Tibial nerve (tissue), 4 donors: ENCODE data around the gene CSNK2A1. TPM values are rescaled to one million over a fixed set of nuclear protein-coding genes. Genes with fewer than 3 reads are reported as not detected.
A peak's percentile ranks its signal among the peaks of the same experiment; 100 is the strongest.

Experiments
- DNase-seq, 2 donors: peaks; one replicate each; pipeline ENCODE4 v3.0.0-alpha.2; 2019; ENCODE audit warnings: low spot score in 2 of 2
- H3K27ac ChIP-seq, 4 donors: fragments of 200-600 bp; sonication (generic) in 3 of 4; one replicate each; pipeline ENCODE4 v1.5.1; 2017 to 2019; ENCODE audit warnings: mild to moderate bottlenecking in 1 of 4
- H3K27me3 ChIP-seq, 2 donors: fragments of 200-600 bp; sonication (generic) in 1 of 2; one replicate each; pipeline versions ENCODE4 v1.5.1 to v1.6.0; 2017 to 2019
- H3K36me3 ChIP-seq, 3 donors: fragments of 200-600 bp; sonication (generic); one replicate each; pipeline ENCODE4 v1.5.1; 2018 to 2019
- H3K4me1 ChIP-seq, 4 donors: fragments of 200-600 bp; sonication (generic) in 3 of 4; one replicate each; pipeline ENCODE4 v1.5.1; 2017 to 2019
- H3K4me3 ChIP-seq, 4 donors: fragments of 200-600 bp; sonication (generic) in 3 of 4; one replicate each; pipeline ENCODE4 v1.5.1; 2017 to 2019; ENCODE audit warnings: mild to moderate bottlenecking in 1 of 4, moderate library complexity in 1 of 4
- H3K9me3 ChIP-seq, 4 donors: fragments of 200-600 bp; sonication (generic) in 3 of 4; one replicate each; pipeline ENCODE4 v1.5.1; 2017 to 2019
- CTCF ChIP-seq, 5 experiments: fragments of 200-600 bp in 3 of 5; fragments of 450-650 bp in 2 of 5; sonication (generic) in 3 of 5; IDR thresholded peaks; one replicate each; pipeline ENCODE4 v1.5.1; 2016 to 2019; ENCODE audit warnings: antibody characterized with exemption in 5 of 5, mild to moderate bottlenecking in 3 of 5, moderate library complexity in 2 of 5
- EP300 ChIP-seq, 2 donors: sonication (generic); formaldehyde crosslinking; IDR thresholded peaks; one replicate each; pipeline ENCODE4 v1.6.1; 2017; ENCODE audit warnings: antibody characterized with exemption in 2 of 2, mild to moderate bottlenecking in 1 of 2
- POLR2A ChIP-seq, 2 donors: fragments of 450-650 bp; IDR thresholded peaks; one replicate each; pipeline ENCODE4 v1.6.1; 2017; ENCODE audit warnings: antibody characterized with exemption in 2 of 2, mild to moderate bottlenecking in 2 of 2, moderate library complexity in 2 of 2
- WGBS, 2 donors: methylation state at CpG; one replicate each; pipeline ENCODE4 v1.1.5; 2018; 5-methylcytosine and 5-hydroxymethylcytosine counted together
- total RNA-seq, 4 donors: library from RNA; depleted of rRNA; stranded (reverse); fragments of >200 nt; gene quantifications; one replicate each; pipeline ENCODE4 v1.1.0, GENCODE V29; 2016

The CSNK2A1 gene
- total RNA-seq, 4 donors from 2014 or later, result 60.7 to 73.0 (median 64.1) TPM

GRCh38 chr20:469746-470490, 73.7 kb downstream of the CSNK2A1 start:
- WGBS, 2 donors, result 70 to 90% methylated on average over 8 of the region's 8 CpGs
- Histone ChIP-seq H3K4me3 (no peak overlapping the region), H3K36me3 (peaks cover 0 to 6% (median 0%) of the 10 kb centered on the region in 3 donors), H3K27ac (no peak overlapping the region), H3K9me3 (no peaks in the 10 kb centered on the region), H3K4me1 (no peaks in the 10 kb centered on the region), H3K27me3 (no peaks in the 10 kb centered on the region)
- DNase-seq, result no peak
- TF ChIP-seq POLR2A (IDR thresholded peaks at IDR 0.05) (no peak), EP300 (IDR thresholded peaks at IDR 0.05) (no peak), CTCF (IDR thresholded peaks at IDR 0.05) (no peak)

DNA sequence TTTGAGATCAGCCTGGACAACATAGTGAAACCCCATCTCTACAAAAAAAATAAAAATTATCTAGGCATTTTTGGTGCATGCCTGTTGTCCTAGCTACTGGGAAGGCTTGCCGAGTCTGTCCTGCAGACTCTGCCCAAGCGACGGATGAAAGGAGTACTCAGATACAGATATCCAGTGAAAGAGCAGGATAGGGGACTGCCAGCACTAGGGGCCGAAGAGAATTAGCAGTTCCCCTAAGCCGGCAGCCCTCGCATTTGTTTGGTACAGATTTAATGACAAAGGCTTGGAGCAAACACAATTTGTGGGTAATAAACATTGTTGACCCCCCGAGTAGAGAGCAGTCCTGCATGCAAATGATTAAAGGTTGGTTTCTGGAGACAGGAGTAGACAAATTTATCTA, 75.8 kb downstream of the CSNK2A1 start:
- no peak overlapping the region for H3K4me3 ChIP-seq
- WGBS, 2 donors, result 90 to 91% methylated on average over 7 of the region's 7 CpGs

DNA sequence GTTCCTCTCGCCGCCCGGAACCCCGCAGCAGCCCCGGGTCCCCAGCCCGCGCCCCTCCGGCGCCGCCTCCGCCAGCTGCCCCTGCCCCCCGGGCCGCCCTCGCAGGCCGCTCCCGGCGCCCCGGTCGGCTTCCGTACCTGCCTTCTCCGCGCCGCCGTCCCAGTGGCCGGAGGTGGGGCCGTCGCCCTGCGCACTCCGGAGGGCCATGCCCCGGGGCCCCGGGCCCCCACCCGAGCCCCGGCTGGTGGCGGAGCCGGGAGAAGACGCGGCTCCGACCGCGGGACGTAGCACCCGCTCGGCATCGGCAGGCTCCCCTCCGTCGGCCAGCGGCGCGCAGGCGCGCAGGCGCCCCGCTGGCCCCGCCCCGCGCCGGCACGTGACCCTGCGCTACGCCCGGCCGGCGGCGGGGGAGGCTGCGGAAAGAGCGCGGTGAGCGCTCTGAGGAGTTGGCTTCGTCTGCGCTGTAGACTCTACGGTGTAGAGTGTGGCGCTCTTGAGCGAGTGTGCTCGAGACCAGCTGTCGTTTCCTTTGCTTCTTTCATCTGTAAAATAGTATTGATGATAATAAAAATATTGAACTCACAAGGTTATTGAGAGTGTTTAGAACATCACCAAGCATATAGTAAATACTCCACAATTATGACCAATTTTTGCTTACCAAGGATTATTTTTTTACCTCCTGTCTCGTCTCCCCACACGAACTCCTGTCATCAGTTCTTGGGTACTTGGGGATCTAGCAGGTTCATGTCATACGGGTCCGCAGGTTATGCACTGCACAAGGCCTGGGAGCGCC, 81.2 kb downstream of the CSNK2A1 start, which contains the start of gene TBC1D20:
TBC1D20 (minus strand) TSS at position 335 of the 793 bp plus-strand sequence; CDS start at position 207, 128 bp downstream.
- DNase-seq, result peak; percentile 57 to 64
- WGBS, 2 donors, result 0% methylated on average over 16 to 66 of the region's 80 CpGs

More for the DNA sequence above, 75.8 kb downstream of the CSNK2A1 start:
- Histone ChIP-seq H3K27me3 (no peaks in the 10 kb centered on the region), H3K36me3 (no peaks in the 10 kb centered on the region), H3K9me3 (no peaks in the 10 kb centered on the region), H3K27ac (no peak overlapping the region), H3K4me1 (peaks cover 0 to 6% (median 0%) of the 10 kb centered on the region in 4 donors)
- no peak for DNase-seq
- TF ChIP-seq CTCF (IDR thresholded peaks at IDR 0.05) (no peak), EP300 (IDR thresholded peaks at IDR 0.05) (no peak), POLR2A (IDR thresholded peaks at IDR 0.05) (no peak)

DNA sequence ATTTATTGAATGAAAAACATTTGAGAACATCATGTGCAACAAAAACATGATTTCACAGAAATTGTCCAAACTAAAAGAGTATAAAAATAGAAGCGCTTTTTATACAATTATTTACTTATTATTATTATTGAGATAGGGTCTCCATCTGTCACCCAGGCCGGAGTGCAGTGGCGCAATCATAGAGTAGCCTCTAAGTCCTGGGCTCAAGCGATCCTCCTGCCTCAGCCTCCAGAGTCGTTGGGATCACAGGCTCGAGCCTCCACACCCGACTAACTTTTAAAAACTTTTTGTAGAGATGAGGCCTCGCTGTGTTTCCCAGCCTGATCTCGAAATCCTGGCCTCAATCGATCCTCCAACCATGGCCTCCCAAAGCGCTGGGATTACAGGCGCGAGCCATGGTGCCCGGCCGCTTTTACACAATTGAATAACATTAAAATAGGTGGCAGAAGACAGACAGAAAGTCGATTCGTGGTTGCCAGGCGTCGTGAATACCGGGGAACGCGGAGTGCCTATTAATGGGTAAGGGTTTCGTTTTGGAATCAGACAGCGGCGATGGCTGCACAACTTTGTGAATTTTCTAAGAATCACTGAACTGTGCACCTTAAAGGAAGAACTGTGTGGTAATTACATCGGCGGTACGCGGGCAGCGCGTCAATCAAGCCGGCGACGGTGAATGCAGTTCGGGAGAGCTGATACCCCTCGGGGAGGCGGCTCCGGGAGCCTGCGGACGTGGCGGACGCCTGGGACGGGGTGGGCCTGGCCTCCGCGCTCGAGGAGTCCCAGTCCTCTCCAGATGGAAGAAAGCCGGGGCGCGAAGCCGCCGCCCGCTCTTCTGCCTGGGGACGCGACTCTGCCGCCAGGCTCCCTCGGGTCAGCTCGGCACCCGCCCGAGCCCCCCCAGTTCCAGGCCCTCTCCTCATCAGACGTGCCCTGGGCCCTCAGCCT, 82.1 kb downstream of the CSNK2A1 start:
- H3K4me3 ChIP-seq, result peak overlapping the region; percentile 61 to 98 (median 86)
- H3K27ac ChIP-seq, result peak overlapping the region; percentile 82 to 92 (median 92)
- H3K36me3 ChIP-seq, result no peaks in the 10 kb centered on the region
- no peaks in the 10 kb centered on the region for H3K27me3 ChIP-seq
- WGBS, 2 donors, result 10 to 11% methylated on average over 52 to 56 of the region's 60 CpGs
- TF ChIP-seq CTCF (IDR thresholded peaks at IDR 0.05), result no peak
- TF ChIP-seq EP300 (IDR thresholded peaks at IDR 0.05), result no peak
- no peak for TF ChIP-seq POLR2A (IDR thresholded peaks at IDR 0.05)
- peak; percentile 11 to 18 for DNase-seq
- no peaks in the 10 kb centered on the region for H3K9me3 ChIP-seq
- peaks cover 0 to 42% (median 18%) of the 10 kb centered on the region in 4 donors for H3K4me1 ChIP-seq

More for the DNA sequence above, 81.2 kb downstream of the CSNK2A1 start, which contains the start of gene TBC1D20:
- Histone ChIP-seq H3K27ac (peak within 1 kb of the TSS; percentile 82 to 92 (median 92)), H3K4me1 (peaks cover 0 to 42% (median 18%) of the 10 kb centered on the region in 4 donors), H3K36me3 (no peaks in the 10 kb centered on the region), H3K9me3 (no peaks in the 10 kb centered on the region), H3K4me3 (peak within 1 kb of the TSS; percentile 61 to 98 (median 86)), H3K27me3 (no peaks in the 10 kb centered on the region)
- TF ChIP-seq POLR2A (IDR thresholded peaks at IDR 0.05), result peak; percentile 68 to 89
- TF ChIP-seq EP300 (IDR thresholded peaks at IDR 0.05), result peak in 1 of 2 donors; percentile 59
- TF ChIP-seq CTCF (IDR thresholded peaks at IDR 0.05), result peak in 4 of 5 experiments; percentile 14 to 59 (median 34)
